D721Med (cell line): ENCODE results near the gene CTU1.

Experiments
- DNase-seq: peaks from one replicate; pipeline ENCODE4 v3.0.0; 2011; ENCODE audit warnings: low spot score; ENCODE audit not compliant: insufficient read length
- FAIRE-seq: peaks from 2 replicates; lab custom pipeline; 2011; peaks lifted over from hg19 to GRCh38; lab: Jason Lieb, UNC
- TF ChIP-seq, protein P1 (sequence below): IDR thresholded peaks from 2 replicates; pipeline ENCODE4 v1.5.1; 2012; ENCODE audit warnings: mild to moderate bottlenecking, control low read depth; ENCODE audit not compliant: insufficient read depth; ENCODE audit errors: missing control alignments

Gene CTU1

DNA sequence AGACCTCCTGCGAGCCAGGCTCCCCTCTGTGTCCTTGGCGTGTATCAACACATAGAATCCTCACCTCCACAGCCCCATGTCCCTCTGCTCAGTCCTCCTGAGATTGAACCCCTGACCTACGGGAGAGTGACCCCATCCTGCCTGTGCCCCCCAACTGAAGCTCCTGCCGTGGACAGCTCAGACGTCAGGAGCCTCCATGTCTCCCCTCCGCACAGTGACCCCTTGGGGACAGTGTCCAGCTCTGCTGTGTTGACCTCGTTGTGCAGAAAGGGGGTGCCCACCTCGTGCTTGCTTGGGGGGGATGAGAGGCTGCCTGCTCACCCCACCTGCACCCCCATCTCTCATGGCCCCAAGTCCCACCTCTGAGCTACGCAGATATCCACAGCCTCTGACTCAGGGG, 16.0 kb upstream of the CTU1 start:
- TF ChIP-seq, protein P1, sequence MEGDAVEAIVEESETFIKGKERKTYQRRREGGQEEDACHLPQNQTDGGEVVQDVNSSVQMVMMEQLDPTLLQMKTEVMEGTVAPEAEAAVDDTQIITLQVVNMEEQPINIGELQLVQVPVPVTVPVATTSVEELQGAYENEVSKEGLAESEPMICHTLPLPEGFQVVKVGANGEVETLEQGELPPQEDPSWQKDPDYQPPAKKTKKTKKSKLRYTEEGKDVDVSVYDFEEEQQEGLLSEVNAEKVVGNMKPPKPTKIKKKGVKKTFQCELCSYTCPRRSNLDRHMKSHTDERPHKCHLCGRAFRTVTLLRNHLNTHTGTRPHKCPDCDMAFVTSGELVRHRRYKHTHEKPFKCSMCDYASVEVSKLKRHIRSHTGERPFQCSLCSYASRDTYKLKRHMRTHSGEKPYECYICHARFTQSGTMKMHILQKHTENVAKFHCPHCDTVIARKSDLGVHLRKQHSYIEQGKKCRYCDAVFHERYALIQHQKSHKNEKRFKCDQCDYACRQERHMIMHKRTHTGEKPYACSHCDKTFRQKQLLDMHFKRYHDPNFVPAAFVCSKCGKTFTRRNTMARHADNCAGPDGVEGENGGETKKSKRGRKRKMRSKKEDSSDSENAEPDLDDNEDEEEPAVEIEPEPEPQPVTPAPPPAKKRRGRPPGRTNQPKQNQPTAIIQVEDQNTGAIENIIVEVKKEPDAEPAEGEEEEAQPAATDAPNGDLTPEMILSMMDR = no peak
- DNase-seq (no peak), FAIRE-seq (no peak)

DNA sequence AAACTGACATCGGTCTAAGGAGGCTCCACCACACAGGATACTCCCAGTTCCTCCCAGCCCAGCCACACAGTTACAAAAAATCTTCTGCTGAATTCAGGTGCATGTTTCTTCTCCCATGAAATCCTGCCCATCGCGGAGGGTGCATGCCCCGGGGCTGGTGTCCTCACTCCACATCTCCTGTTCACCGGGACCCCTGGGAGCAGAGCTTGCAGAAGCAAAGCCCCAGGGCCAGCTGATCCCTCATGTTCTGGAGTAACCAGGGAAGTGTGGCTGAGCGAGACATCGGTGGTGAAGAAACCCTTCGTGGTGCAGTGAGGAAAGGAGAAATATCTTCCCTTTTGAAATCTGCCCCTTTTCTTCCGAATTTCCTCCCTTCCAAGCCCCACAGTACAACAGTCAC, 15.6 kb upstream of the CTU1 start:
- no peak for DNase-seq
- TF ChIP-seq, protein P1 = no peak
- no peak for FAIRE-seq

DNA sequence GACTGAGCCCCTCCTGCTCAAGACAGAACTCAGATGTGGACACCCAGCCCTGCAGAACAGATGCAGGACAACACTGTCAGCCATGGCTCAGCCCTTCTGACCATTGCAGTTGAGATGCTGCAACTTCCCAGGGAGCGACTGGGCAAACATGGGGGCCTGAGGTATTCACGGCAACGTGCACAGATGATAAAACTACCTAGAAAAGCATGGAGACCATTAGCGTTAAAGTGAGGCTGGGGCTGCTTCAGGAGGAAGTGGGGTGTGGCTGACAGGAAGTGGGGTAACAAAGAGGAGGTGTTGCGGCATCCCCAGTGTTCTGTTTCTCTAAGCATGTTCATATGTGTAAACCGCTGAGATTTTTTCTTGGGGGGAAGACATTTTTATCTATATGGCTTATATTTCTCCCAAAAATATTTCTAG, 15.2 kb upstream of the CTU1 start:
- TF ChIP-seq, protein P1 = no peak
- FAIRE-seq (no peak), DNase-seq (no peak)

DNA sequence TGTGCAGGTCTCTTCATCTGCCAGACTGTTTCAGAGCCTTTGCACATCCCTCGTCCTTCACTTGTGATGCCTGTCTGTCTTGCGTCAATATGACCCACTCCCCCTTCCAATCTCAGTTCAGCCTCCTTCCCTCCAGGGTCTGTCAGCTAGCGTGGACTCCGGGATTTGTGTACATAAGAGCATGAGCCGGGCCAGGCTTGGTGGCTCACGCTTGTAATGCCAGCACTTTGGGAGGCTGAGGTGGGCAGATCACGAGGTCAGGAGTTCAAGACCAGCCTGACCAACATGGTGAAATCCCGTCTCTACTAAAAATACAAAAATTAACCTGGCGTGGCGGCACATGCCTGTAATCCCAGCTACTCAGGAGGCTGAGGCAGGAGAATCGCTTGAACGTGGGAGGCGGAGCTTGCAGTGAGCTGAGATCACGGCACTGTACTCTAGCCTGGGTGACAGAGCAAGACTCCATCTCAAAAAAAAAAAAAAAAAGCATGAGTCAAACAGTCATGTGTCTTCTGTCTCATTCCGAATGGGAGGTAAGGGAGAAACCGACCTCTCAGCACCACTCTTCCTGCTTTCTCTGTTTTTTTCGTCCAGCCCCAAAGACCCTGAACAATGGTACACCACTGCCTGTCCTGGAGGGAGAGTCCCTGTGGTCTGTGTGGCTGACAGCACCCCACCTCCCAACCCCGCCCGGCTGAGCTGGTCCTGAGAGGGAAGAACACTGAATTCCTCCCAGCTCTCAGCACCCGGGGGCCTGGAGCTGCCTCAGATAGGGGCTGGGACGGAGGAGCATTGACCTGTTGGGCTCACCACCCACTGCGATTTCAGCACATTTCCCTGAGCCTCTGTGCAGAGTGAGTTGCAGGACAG, 14.1 kb upstream of the CTU1 start:
- FAIRE-seq (no peak), DNase-seq (no peak)
- TF ChIP-seq, protein P1 = no peak

DNA sequence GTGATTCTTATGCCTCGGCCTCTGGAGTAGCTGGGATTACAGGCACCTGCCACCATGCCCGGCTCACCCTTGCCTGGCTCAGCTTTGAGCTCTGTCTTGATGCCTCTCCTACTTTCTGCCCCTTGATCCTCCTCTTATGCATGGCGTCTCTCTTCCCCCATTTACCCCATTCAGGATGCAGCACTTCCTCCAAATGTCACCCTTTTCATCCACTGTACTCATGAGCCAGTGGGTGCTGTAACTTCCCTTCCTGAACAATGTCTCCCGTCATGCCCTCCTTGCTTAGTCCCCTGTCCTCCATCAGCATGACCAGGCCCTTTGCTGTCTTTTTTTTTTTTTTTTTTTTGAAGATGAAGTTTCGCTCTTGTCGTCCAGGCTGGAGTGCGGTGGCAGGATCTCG, 13.0 kb upstream of the CTU1 start:
- DNase-seq (no peak), FAIRE-seq (no peak)
- TF ChIP-seq, protein P1 = no peak

DNA sequence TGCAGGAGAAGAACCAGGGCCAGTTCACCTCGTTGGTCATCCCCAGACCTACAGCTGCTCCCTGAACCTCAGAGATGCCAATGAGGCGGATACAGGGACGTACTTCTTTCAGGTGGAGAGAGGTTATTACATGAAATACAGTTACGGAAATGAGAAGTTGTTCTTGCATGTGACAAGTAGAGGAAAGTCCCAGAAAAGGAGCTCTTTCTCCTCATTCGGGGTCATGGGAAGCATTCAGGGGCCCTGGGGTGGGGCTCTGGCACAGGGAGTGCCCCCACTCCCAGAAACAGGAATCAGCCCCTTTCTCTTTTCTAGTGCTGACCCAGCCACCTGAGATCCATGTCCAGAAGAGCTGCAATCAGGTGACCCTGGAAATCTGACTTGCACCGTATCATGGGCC, 12.0 kb upstream of the CTU1 start:
- no peak for DNase-seq
- TF ChIP-seq, protein P1 = no peak
- FAIRE-seq = no peak

DNA sequence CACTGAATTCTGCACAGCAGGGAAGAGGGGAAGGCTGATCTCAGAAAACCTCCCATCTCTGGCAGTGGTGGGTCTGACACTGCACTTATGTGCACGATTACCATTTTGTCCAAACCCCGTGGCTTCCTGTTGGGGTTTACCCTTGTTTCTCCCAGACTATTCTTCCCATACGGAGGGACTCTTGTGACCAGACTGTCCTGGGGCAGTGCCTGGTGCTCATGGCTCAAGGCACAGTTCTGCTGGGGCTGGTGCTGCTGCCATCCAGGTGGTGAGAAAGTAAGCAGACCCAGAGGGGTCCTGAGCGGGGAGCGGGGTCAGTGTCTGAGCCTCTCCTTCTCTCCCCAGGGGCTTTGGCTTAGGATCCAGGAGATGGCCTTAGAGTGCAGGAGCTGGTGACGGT, 11.4 kb upstream of the CTU1 start:
- TF ChIP-seq, protein P1 = no peak
- DNase-seq = no peak

More for the DNA sequence above, 11.4 kb upstream of the CTU1 start:
- FAIRE-seq = no peak
